Ovary (tissue), 9 donors: Measurements from ENCODE around the gene PODXL. TPM values are rescaled to one million over a fixed set of nuclear protein-coding genes. Genes with fewer than 3 reads are reported as not detected.
A peak's percentile ranks its signal among the peaks of the same experiment; 100 is the strongest.

Experiments used
- DNase-seq, 5 donors: peaks; one replicate each; pipeline ENCODE4 v3.0.0-alpha.2; 2019 to 2020
- H3K27ac ChIP-seq, 2 donors: fragments of 200-600 bp; one replicate each; pipeline versions ENCODE4 v1.5.1 to v1.8.0; 2019 to 2022
- H3K27me3 ChIP-seq: fragments of 200-600 bp; one replicate; pipeline ENCODE4 v1.8.0; 2022
- H3K36me3 ChIP-seq: fragments of 200-600 bp; sonication (generic); one replicate; pipeline ENCODE4 v1.5.1; 2019
- H3K4me1 ChIP-seq: one replicate; pipeline ENCODE4 v1.8.1; 2013; ENCODE audit warnings: mild to moderate bottlenecking, moderate library complexity; ENCODE audit not compliant: insufficient read depth
- H3K4me3 ChIP-seq: fragments of 200-600 bp; sonication (generic); one replicate; pipeline ENCODE4 v1.5.1; 2017
- H3K9me3 ChIP-seq, 2 donors: fragments of 200-600 bp in 1 of 2; sonication (generic) in 1 of 2; one replicate each; pipeline versions ENCODE4 v1.5.1 to v1.8.1; 2013 to 2019; ENCODE audit warnings: mild to moderate bottlenecking in 1 of 2, moderate library complexity in 1 of 2
- EP300 ChIP-seq: sonication (generic); formaldehyde crosslinking; IDR thresholded peaks from one replicate; pipeline ENCODE4 v1.6.1; 2017; ENCODE audit warnings: antibody characterized with exemption
- POLR2A ChIP-seq: fragments of 450-650 bp; IDR thresholded peaks from one replicate; pipeline ENCODE4 v1.6.1; 2017; ENCODE audit warnings: antibody characterized with exemption, mild to moderate bottlenecking, moderate library complexity
- WGBS, 3 donors: extraction: QIAGEN DNeasy Blood & Tissue Kit in 1 of 3; methylation state at CpG; one replicate each; pipeline versions ENCODE4 v1.1.5 to v1.1.7; 2013 to 2017; 5-methylcytosine and 5-hydroxymethylcytosine counted together
- intact Hi-C, 4 donors: fragments of 100-400 bp; cut with DNase I; formaldehyde crosslinking; loops; one replicate each; pipeline versions ENCODE4 v1.11.0 to v1.15.1; 2022 to 2023
- polyA plus RNA-seq, 2 donors: library from polyadenylated mRNA; stranded (reverse); fragments of 200-250 nt in 1 of 2; fragments of 350-450 nt in 1 of 2; fragmentation: Illumina TruSeq in 1 of 2; extraction: RNeasy Lipid Tissue Mini Kit (QIAGEN cat#74804) in 1 of 2; gene quantifications; one replicate each; pipeline ENCODE4 v1.2.3, GENCODE V29; 2013 to 2014
- total RNA-seq, 7 donors: library from RNA; depleted of rRNA in 2 of 7; stranded (reverse); fragments of >200 nt in 2 of 7; fragmentation: NEBNext Ultra II Directional in 3 of 7; extraction: Animal tissue kit (Norgen Biotek cat#: 25700) in 3 of 7; gene quantifications; one replicate each; pipeline versions ENCODE4 v1.1.0 to v1.2.4, GENCODE V29; 2016 to 2023
- TF ChIP-seq, protein P1 (sequence below), 3 donors: fragments of 450-650 bp in 2 of 3; fragments of 200-600 bp in 1 of 3; IDR thresholded peaks; one replicate each; pipeline versions ENCODE4 v1.5.1 to v1.8.0; 2016 to 2022; ENCODE audit warnings: antibody characterized with exemption in 3 of 3, mild to moderate bottlenecking in 1 of 3
- donor health status: DM: no; HTN: no; CAD: no; lungs with moderate emphysema.
- donor health status: DM: no; HTN: no; CAD: no.
- donor health status: Bipolar disorder and iron deficiency.
- donor health status: DM: yes; HTN: yes; CAD: no.
- donor health status: DM: no; HTN: no; CAD: no.
- donor health status: DM: yes; HTN: yes; CAD: no.

The PODXL gene
- total and polyA plus RNA-seq, 9 donors: 13.2 to 85.1 (median 34.8) TPM

DNA sequence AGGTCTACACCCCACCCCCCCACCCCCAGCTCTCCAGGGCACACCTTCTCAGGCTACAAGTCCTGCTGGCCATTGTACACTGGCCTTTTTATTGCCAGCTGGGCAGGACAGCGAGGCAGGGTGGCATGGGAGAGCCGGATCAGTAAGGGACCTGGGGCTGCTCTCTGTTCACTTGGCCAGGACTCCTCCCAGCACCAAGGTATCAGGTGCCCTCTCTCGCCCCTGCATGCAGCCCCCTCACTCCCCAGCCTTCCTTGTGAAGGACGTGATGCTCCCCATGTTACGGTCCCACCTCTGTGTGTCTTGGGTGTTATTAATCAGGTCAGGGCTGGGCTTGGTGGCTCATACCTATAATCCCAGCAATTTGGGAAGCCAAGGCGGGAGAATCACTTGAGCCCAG, 26.3 kb downstream of the PODXL start:
- no peaks in the 10 kb centered on the region for H3K36me3 ChIP-seq
- intact Hi-C loops: no loop called here
- H3K4me3 ChIP-seq: no peak overlapping the region
- H3K9me3 ChIP-seq: no peaks in the 10 kb centered on the region
- no peaks in the 10 kb centered on the region for H3K4me1 ChIP-seq
- DNase-seq: peak in 2 of 5 donors; percentile 6 to 9
- no peak overlapping the region for H3K27ac ChIP-seq
- no peaks in the 10 kb centered on the region for H3K27me3 ChIP-seq
- 93 to 95% (median 94%) methylated on average over 6 of the region's 6 CpGs for WGBS, 3 donors
- no peak for TF ChIP-seq EP300
- TF ChIP-seq POLR2A: no peak
- TF ChIP-seq, protein P1, sequence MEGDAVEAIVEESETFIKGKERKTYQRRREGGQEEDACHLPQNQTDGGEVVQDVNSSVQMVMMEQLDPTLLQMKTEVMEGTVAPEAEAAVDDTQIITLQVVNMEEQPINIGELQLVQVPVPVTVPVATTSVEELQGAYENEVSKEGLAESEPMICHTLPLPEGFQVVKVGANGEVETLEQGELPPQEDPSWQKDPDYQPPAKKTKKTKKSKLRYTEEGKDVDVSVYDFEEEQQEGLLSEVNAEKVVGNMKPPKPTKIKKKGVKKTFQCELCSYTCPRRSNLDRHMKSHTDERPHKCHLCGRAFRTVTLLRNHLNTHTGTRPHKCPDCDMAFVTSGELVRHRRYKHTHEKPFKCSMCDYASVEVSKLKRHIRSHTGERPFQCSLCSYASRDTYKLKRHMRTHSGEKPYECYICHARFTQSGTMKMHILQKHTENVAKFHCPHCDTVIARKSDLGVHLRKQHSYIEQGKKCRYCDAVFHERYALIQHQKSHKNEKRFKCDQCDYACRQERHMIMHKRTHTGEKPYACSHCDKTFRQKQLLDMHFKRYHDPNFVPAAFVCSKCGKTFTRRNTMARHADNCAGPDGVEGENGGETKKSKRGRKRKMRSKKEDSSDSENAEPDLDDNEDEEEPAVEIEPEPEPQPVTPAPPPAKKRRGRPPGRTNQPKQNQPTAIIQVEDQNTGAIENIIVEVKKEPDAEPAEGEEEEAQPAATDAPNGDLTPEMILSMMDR (IDR thresholded peaks at IDR 0.05): no peak

DNA sequence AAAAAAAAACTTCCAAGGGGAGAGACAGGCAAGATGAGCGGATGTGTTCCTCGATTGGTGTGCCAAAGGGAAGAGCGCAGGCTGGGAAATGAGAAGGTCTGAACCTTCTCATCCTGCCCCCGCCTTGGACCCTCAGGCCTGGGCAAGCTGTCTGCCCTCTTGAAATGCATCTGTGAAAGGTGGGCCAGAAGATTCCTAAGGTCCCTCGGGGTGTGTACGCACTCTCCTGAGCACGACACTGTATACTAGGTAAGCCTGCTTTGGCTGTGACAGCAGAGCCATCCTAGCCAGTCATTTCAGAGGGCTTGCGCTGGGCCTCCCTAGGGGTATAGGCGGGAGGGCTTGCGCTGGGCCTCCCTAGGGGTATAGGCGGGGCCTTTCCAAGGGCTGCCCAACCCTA, 26.8 kb downstream of the PODXL start:
- TF ChIP-seq, protein P1 (IDR thresholded peaks at IDR 0.05): no peak
- no peaks in the 10 kb centered on the region for H3K27me3 ChIP-seq
- H3K36me3 ChIP-seq: no peaks in the 10 kb centered on the region
- no peaks in the 10 kb centered on the region for H3K9me3 ChIP-seq
- intact Hi-C loops: no loop called here
- peak in 2 of 5 donors; percentile 3 to 15 for DNase-seq
- no peak overlapping the region for H3K27ac ChIP-seq
- WGBS, 3 donors: 89 to 91% (median 89%) methylated on average over 9 to 11 of the region's 11 CpGs
- no peaks in the 10 kb centered on the region for H3K4me1 ChIP-seq
- H3K4me3 ChIP-seq: no peak overlapping the region

DNA sequence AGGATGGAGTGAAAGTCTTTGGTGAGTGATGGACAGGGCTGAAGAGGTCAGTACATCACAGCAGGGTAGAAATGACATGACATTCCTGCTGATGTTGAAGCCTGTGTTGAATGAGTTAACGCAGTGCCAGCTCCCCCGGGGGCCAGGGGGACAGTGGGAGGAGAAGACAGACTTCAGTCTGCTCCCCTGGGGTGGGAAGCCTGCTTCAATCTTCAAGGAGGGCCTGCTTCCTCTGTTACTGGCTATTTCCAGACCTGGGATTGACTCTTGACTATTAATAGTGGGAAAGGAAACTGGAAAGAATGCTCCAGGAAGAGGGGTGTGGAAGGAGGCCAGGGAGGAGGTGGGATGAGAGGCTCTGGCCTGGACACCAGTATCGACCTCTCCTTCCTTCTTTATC, 27.2 kb downstream of the PODXL start:
- no peaks in the 10 kb centered on the region for H3K36me3 ChIP-seq
- 37 to 45% (median 43%) methylated on average over 3 of the region's 3 CpGs for WGBS, 3 donors
- no peaks in the 10 kb centered on the region for H3K4me1 ChIP-seq
- peak in 2 of 5 donors; percentile 0 to 2 for DNase-seq
- no peak overlapping the region for H3K27ac ChIP-seq
- no peaks in the 10 kb centered on the region for H3K9me3 ChIP-seq
- TF ChIP-seq, protein P1 (IDR thresholded peaks at IDR 0.05): no peak
- no peak for TF ChIP-seq POLR2A
- no peak for TF ChIP-seq EP300
- intact Hi-C loops: no loop called here
- H3K27me3 ChIP-seq: no peaks in the 10 kb centered on the region
- H3K4me3 ChIP-seq: no peak overlapping the region

DNA sequence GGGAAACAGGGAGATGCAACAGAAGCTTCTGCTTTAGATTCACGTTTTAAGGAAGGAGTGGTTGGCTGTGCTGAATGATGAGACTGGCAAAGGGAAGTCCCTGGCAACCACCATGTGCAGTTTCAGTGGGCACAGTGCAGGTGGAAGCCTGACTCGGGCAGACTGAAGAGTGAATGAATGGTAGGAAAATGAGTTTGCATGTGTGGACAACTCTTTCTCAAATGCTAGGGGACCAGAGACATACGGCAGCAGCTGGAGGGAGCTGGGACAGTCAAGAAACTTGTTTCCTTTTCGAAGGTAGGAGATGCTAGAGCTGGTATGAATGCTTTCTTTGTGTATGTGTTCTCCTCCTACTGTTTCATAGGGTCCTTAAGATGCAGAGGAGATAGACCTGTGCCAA, 29.0 kb downstream of the PODXL start:
- Histone ChIP-seq H3K9me3 (no peaks in the 10 kb centered on the region), H3K4me1 (no peaks in the 10 kb centered on the region), H3K4me3 (no peak overlapping the region), H3K27me3 (no peaks in the 10 kb centered on the region), H3K27ac (no peak overlapping the region), H3K36me3 (no peaks in the 10 kb centered on the region)
- TF ChIP-seq EP300 (no peak), POLR2A (no peak)
- TF ChIP-seq, protein P1 (IDR thresholded peaks at IDR 0.05): no peak
- DNase-seq: no peak
- intact Hi-C loops: no loop called here
- 57 to 64% (median 59%) methylated on average over 4 of the region's 4 CpGs for WGBS, 3 donors

DNA sequence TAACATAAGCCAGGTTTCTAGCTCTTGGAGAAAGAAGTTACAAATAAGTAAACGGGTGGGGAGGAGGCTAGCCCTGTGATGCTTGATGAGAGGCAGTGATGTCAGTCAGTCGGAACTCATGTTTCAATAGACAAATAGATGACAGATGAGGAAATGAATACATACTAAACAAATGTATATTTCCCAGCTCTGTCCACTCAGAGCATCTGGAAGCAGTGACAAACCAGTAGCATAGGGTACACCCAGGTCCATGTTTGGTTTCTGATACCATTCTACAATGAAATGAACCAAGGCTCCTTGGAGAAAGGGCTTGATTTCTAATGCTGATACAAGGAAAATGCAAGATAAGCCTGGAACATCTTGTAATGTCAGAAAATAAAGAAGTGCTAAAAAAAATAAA, 30.6 kb downstream of the PODXL start:
- intact Hi-C loops: no loop called here
- 69 to 89% (median 86%) methylated on average over 2 of the region's 2 CpGs for WGBS, 3 donors
- Histone ChIP-seq H3K4me1 (peaks cover 1% of the 10 kb centered on the region), H3K36me3 (no peaks in the 10 kb centered on the region), H3K4me3 (no peak overlapping the region), H3K9me3 (no peaks in the 10 kb centered on the region), H3K27ac (no peak overlapping the region), H3K27me3 (no peaks in the 10 kb centered on the region)
- DNase-seq: no peak
- no peak for TF ChIP-seq EP300
- TF ChIP-seq, protein P1 (IDR thresholded peaks at IDR 0.05): no peak
- no peak for TF ChIP-seq POLR2A
